ENCODE data around the gene SNX4.

DNA sequence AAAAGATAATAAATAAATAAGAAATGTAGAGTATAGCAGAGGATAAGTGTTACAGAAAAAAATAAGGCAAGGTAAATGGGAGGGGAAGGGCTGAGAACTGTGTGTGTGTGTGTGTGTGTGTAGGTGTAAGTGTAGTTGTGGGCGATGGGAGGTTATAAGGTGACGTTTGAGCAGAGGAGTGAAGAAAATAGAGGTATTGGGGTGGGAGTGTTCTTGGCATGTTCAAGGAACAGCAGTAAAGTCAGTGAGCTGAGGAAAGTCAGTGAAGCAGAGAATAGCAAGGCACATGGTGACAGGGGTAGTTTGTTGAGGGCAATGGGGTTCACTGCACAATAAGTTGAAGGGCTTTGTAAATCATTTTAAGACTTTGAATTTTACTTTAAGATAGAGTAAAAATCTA is 113.9 kb downstream of the SNX4 start:
- no peak for TF ChIP-seq SMAD4 (CRISPR knock-in tag; IDR thresholded peaks at IDR 0.05)
- no peak for TF ChIP-seq ZNF671 (CRISPR knock-in tag; IDR thresholded peaks at IDR 0.05)
- TF ChIP-seq, protein P1, sequence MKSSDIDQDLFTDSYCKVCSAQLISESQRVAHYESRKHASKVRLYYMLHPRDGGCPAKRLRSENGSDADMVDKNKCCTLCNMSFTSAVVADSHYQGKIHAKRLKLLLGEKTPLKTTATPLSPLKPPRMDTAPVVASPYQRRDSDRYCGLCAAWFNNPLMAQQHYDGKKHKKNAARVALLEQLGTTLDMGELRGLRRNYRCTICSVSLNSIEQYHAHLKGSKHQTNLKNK (CRISPR knock-in tag; IDR thresholded peaks at IDR 0.05), result no peak
- TF ChIP-seq, protein P2, sequence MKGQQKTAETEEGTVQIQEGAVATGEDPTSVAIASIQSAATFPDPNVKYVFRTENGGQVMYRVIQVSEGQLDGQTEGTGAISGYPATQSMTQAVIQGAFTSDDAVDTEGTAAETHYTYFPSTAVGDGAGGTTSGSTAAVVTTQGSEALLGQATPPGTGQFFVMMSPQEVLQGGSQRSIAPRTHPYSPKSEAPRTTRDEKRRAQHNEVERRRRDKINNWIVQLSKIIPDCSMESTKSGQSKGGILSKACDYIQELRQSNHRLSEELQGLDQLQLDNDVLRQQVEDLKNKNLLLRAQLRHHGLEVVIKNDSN (CRISPR knock-in tag; IDR thresholded peaks at IDR 0.05), result no peak
- TF ChIP-seq, protein P3, sequence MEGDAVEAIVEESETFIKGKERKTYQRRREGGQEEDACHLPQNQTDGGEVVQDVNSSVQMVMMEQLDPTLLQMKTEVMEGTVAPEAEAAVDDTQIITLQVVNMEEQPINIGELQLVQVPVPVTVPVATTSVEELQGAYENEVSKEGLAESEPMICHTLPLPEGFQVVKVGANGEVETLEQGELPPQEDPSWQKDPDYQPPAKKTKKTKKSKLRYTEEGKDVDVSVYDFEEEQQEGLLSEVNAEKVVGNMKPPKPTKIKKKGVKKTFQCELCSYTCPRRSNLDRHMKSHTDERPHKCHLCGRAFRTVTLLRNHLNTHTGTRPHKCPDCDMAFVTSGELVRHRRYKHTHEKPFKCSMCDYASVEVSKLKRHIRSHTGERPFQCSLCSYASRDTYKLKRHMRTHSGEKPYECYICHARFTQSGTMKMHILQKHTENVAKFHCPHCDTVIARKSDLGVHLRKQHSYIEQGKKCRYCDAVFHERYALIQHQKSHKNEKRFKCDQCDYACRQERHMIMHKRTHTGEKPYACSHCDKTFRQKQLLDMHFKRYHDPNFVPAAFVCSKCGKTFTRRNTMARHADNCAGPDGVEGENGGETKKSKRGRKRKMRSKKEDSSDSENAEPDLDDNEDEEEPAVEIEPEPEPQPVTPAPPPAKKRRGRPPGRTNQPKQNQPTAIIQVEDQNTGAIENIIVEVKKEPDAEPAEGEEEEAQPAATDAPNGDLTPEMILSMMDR (IDR thresholded peaks at IDR 0.05), result no peak
- TF ChIP-seq, protein P4, sequence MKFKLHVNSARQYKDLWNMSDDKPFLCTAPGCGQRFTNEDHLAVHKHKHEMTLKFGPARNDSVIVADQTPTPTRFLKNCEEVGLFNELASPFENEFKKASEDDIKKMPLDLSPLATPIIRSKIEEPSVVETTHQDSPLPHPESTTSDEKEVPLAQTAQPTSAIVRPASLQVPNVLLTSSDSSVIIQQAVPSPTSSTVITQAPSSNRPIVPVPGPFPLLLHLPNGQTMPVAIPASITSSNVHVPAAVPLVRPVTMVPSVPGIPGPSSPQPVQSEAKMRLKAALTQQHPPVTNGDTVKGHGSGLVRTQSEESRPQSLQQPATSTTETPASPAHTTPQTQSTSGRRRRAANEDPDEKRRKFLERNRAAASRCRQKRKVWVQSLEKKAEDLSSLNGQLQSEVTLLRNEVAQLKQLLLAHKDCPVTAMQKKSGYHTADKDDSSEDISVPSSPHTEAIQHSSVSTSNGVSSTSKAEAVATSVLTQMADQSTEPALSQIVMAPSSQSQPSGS (CRISPR knock-in tag; IDR thresholded peaks at IDR 0.05; ENCODE audit: borderline replicate concordance, low read depth), result no peak
- TF ChIP-seq KAT7 (CRISPR knock-in tag; IDR thresholded peaks at IDR 0.05; ENCODE audit: borderline replicate concordance), result no peak
- TF ChIP-seq, protein P5, sequence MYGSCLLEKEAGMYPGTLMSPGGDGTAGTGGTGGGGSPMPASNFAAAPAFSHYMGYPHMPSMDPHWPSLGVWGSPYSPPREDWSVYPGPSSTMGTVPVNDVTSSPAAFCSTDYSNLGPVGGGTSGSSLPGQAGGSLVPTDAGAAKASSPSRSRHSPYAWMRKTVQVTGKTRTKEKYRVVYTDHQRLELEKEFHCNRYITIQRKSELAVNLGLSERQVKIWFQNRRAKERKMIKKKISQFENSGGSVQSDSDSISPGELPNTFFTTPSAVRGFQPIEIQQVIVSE (CRISPR knock-in tag; IDR thresholded peaks at IDR 0.05; ENCODE audit: borderline replicate concordance), result no peak
- TF ChIP-seq, protein P6, sequence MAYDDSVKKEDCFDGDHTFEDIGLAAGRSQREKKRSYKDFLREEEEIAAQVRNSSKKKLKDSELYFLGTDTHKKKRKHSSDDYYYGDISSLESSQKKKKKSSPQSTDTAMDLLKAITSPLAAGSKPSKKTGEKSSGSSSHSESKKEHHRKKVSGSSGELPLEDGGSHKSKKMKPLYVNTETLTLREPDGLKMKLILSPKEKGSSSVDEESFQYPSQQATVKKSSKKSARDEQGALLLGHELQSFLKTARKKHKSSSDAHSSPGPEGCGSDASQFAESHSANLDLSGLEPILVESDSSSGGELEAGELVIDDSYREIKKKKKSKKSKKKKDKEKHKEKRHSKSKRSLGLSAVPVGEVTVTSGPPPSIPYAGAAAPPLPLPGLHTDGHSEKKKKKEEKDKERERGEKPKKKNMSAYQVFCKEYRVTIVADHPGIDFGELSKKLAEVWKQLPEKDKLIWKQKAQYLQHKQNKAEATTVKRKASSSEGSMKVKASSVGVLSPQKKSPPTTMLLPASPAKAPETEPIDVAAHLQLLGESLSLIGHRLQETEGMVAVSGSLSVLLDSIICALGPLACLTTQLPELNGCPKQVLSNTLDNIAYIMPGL (CRISPR knock-in tag; IDR thresholded peaks at IDR 0.05), result no peak
- TF ChIP-seq ZNF121 (CRISPR knock-in tag; IDR thresholded peaks at IDR 0.05), result no peak
- TF ChIP-seq NR2C2 (CRISPR knock-in tag; IDR thresholded peaks at IDR 0.05), result no peak

Data from WTC11 (cell line).